DND-41 (cell line): ENCODE measurements around the gene ERP27.

ENCODE experiments used
- ATAC-seq: fragments of 200-7000 bp; cut with Tn5 transposase; 3 replicates; pipeline ENCODE4 v1.9.1; 2021; ENCODE audit warnings: low read depth; ENCODE audit not compliant: insufficient read depth
- DNase-seq: peaks from one replicate; pipeline ENCODE4 v3.0.0-alpha.2; 2020
- H2AFZ ChIP-seq: 2 replicates; pipeline ENCODE4 v1.6.0; 2012; ENCODE audit warnings: low read depth, low read length
- H3K27ac ChIP-seq: 2 replicates; pipeline ENCODE4 v1.5.1; 2012; ENCODE audit warnings: low read length, inconsistent platforms
- H3K27me3 ChIP-seq: fragments of 200-600 bp; sonication (generic); 2 replicates; pipeline ENCODE4 v1.6.0; 2012; ENCODE audit warnings: low read length, mild to moderate bottlenecking, inconsistent platforms; ENCODE audit not compliant: insufficient read depth, poor library complexity
- H3K36me3 ChIP-seq: 2 replicates; pipeline ENCODE4 v1.5.1; 2012; ENCODE audit warnings: low read length, inconsistent platforms; ENCODE audit not compliant: insufficient read depth
- H3K4me1 ChIP-seq: 2 replicates; pipeline ENCODE4 v1.5.1; 2012; ENCODE audit warnings: mild to moderate bottlenecking, low read length; ENCODE audit not compliant: insufficient read depth
- H3K4me2 ChIP-seq: 2 replicates; pipeline ENCODE4 v1.6.0; 2012; ENCODE audit warnings: mild to moderate bottlenecking, moderate library complexity, low read length, inconsistent platforms; ENCODE audit not compliant: insufficient read depth
- H3K4me3 ChIP-seq, 2 experiments: fragments of 200-600 bp in 1 of 2; shearing (Covaris generic) in 1 of 2; 2 replicates each; pipeline ENCODE4 v1.5.1; 2012 to 2016; ENCODE audit warnings: inconsistent platforms in 2 of 2, low read length in 2 of 2, mild to moderate bottlenecking in 2 of 2, low read depth in 1 of 2, moderate library complexity in 1 of 2
- H3K79me2 ChIP-seq: 2 replicates; pipeline ENCODE4 v1.6.0; 2012; ENCODE audit warnings: low read length, inconsistent platforms; ENCODE audit not compliant: insufficient read depth
- H3K9ac ChIP-seq: 2 replicates; pipeline ENCODE4 v1.6.0; 2012; ENCODE audit warnings: low read depth, mild to moderate bottlenecking, inconsistent platforms, low read length, moderate library complexity
- H3K9me3 ChIP-seq: 2 replicates; pipeline ENCODE4 v1.5.1; 2012; ENCODE audit warnings: low read length, moderate library complexity, mild to moderate bottlenecking, inconsistent platforms; ENCODE audit not compliant: insufficient read depth, severe bottlenecking
- H4K20me1 ChIP-seq: 2 replicates; pipeline ENCODE4 v1.6.0; 2012; ENCODE audit warnings: low read length; ENCODE audit not compliant: insufficient read depth
- CTCF ChIP-seq: IDR thresholded peaks from 2 replicates; pipeline ENCODE4 v1.5.1; 2012; ENCODE audit warnings: borderline replicate concordance, low read length, moderate library complexity, mild to moderate bottlenecking; ENCODE audit not compliant: poor library complexity, severe bottlenecking; ENCODE audit errors: extremely low read depth
- EZH2 ChIP-seq: IDR thresholded peaks from 3 replicates; pipeline ENCODE4 v1.6.1; 2012; ENCODE audit warnings: borderline replicate concordance, low read depth, mild to moderate bottlenecking, moderate library complexity, low read length, inconsistent platforms; ENCODE audit not compliant: severe bottlenecking

Gene ERP27

GRCh38 chr12:14950982-14951746 lies 12.8 kb upstream of the ERP27 start:
- TF ChIP-seq EZH2 (no peak), CTCF (no peak)
- H2AFZ ChIP-seq: no peak overlapping the region
- no peak for DNase-seq
- peaks cover 97% of the 10 kb centered on the region for H3K79me2 ChIP-seq
- peak overlapping the region in 1 of 2 experiments; percentile 23; a peak in 2 of 4 replicates for H3K4me3 ChIP-seq
- peaks cover 15% of the 10 kb centered on the region for H4K20me1 ChIP-seq
- peaks cover 96% of the 10 kb centered on the region for H3K4me1 ChIP-seq
- no peaks in the 10 kb centered on the region for H3K27me3 ChIP-seq
- no peaks in the 10 kb centered on the region for H3K9me3 ChIP-seq
- peak overlapping the region; percentile 65 for H3K9ac ChIP-seq
- ATAC-seq: no peak
- H3K36me3 ChIP-seq: peaks cover 67% of the 10 kb centered on the region
- H3K27ac ChIP-seq: peak overlapping the region; percentile 95
- peak overlapping the region; percentile 89 for H3K4me2 ChIP-seq

GRCh38 chr12:14950421-14950820 lies 12.1 kb upstream of the ERP27 start:
- no peak for TF ChIP-seq EZH2
- no peak for TF ChIP-seq CTCF
- Histone ChIP-seq H3K4me3 (peak overlapping the region in 1 of 2 experiments; percentile 11; a peak in 1 of 4 replicates), H3K9me3 (no peaks in the 10 kb centered on the region), H4K20me1 (peaks cover 13% of the 10 kb centered on the region), H3K36me3 (peaks cover 69% of the 10 kb centered on the region), H3K4me1 (peaks cover 88% of the 10 kb centered on the region), H3K9ac (peak overlapping the region; percentile 65), H3K4me2 (peak overlapping the region; percentile 89), H3K79me2 (peaks cover 95% of the 10 kb centered on the region), H3K27me3 (no peaks in the 10 kb centered on the region), H2AFZ (no peak overlapping the region), H3K27ac (peak overlapping the region; percentile 95)
- DNase-seq (no peak), ATAC-seq (no peak)

GRCh38 chr12:14949631-14950030 lies 11.3 kb upstream of the ERP27 start:
- Histone ChIP-seq H3K27me3 (no peaks in the 10 kb centered on the region), H3K4me1 (peaks cover 81% of the 10 kb centered on the region), H3K27ac (peak overlapping the region; percentile 95), H3K9ac (peak overlapping the region; percentile 65), H2AFZ (no peak overlapping the region), H3K36me3 (peaks cover 77% of the 10 kb centered on the region), H4K20me1 (peaks cover 12% of the 10 kb centered on the region), H3K4me3 (peak overlapping the region in 1 of 2 experiments; percentile 11; a peak in 2 of 4 replicates), H3K79me2 (peaks cover 92% of the 10 kb centered on the region), H3K9me3 (no peaks in the 10 kb centered on the region), H3K4me2 (peak overlapping the region; percentile 89)
- DNase-seq: peak; percentile 67
- ATAC-seq: peak; percentile 37
- TF ChIP-seq CTCF: no peak
- TF ChIP-seq EZH2: no peak
